Lower leg skin (tissue), 3 donors: ENCODE data around the gene NEURL1B.

Experiments used
- CTCF ChIP-seq, 3 donors: fragments of 450-650 bp; IDR thresholded peaks; one replicate each; pipeline ENCODE4 v1.5.1; 2016; ENCODE audit warnings: antibody characterized with exemption in 3 of 3, mild to moderate bottlenecking in 3 of 3, moderate library complexity in 2 of 3
- POLR2A ChIP-seq, 2 donors: fragments of 450-650 bp; IDR thresholded peaks; one replicate each; pipeline ENCODE4 v1.6.1; 2016 to 2017; ENCODE audit warnings: antibody characterized with exemption in 2 of 2, mild to moderate bottlenecking in 1 of 2, moderate library complexity in 1 of 2

GRCh38 chr5:172598251-172599203 lies 42.5 kb upstream of the NEURL1B start:
- TF ChIP-seq CTCF (IDR thresholded peaks at IDR 0.05), result no peak
- no peak for TF ChIP-seq POLR2A (IDR thresholded peaks at IDR 0.05)
